Neural progenitor cell (in vitro differentiated cells): ENCODE results near the gene TMEM131L. TPM values are rescaled to one million over a fixed set of nuclear protein-coding genes. Genes with fewer than 3 reads are reported as not detected.

Experiments used
- DNase-seq: peaks from one replicate; pipeline ENCODE4 v3.0.0-alpha.2; 2016; ENCODE audit warnings: low spot score
- H2AFZ ChIP-seq: fragments of 200-600 bp; sonication (generic); replicated peaks from 2 replicates; pipeline ENCODE4 v1.6.1; 2016; ENCODE audit warnings: antibody characterized with exemption
- H3F3A ChIP-seq: fragments of 200-600 bp; sonication (generic); 2 replicates; pipeline ENCODE4 v1.6.1; 2016; ENCODE audit warnings: antibody characterized with exemption, low read depth
- H3K27ac ChIP-seq: fragments of 200-600 bp; sonication (generic); 2 replicates; pipeline ENCODE4 v1.5.1; 2016; ENCODE audit warnings: mild to moderate bottlenecking
- H3K27me3 ChIP-seq: fragments of 200-600 bp; sonication (generic); 2 replicates; pipeline ENCODE4 v1.6.1; 2016; ENCODE audit warnings: mild to moderate bottlenecking, moderate library complexity
- H3K36me3 ChIP-seq: fragments of 200-600 bp; sonication (generic); 2 replicates; pipeline ENCODE4 v1.5.1; 2016
- H3K4me1 ChIP-seq: fragments of 200-600 bp; sonication (generic); 2 replicates; pipeline ENCODE4 v1.6.1; 2016; ENCODE audit warnings: mixed run types
- H3K4me2 ChIP-seq: fragments of 200-600 bp; sonication (generic); 2 replicates; pipeline ENCODE4 v1.6.1; 2016
- H3K4me3 ChIP-seq: fragments of 200-600 bp; sonication (generic); 2 replicates; pipeline ENCODE4 v1.5.1; 2016
- H3K79me2 ChIP-seq: fragments of 200-600 bp; sonication (generic); 2 replicates; pipeline ENCODE4 v1.6.1; 2016; ENCODE audit warnings: low read depth
- H3K9ac ChIP-seq: fragments of 200-600 bp; sonication (generic); 2 replicates; pipeline ENCODE4 v1.6.1; 2016
- H3K9me3 ChIP-seq: fragments of 200-600 bp; sonication (generic); 2 replicates; pipeline ENCODE4 v1.5.1; 2016; ENCODE audit warnings: low read depth
- H4K20me1 ChIP-seq: fragments of 200-600 bp; sonication (generic); 2 replicates; pipeline ENCODE4 v1.6.1; 2016; ENCODE audit warnings: low read depth
- H3K27ac Mint-ChIP-seq: 3 replicates; pipeline ENCODE4 v1.8.0; 2021; ENCODE audit warnings: mixed read lengths
- H3K27me3 Mint-ChIP-seq: 2 replicates; pipeline ENCODE4 v1.8.0; 2022; ENCODE audit warnings: low read depth, mild to moderate bottlenecking, inconsistent platforms, moderate library complexity, mixed read lengths; ENCODE audit not compliant: insufficient read depth
- H3K36me3 Mint-ChIP-seq: 3 replicates; pipeline ENCODE4 v1.8.0; 2021; ENCODE audit warnings: mixed read lengths
- H3K4me1 Mint-ChIP-seq: 3 replicates; pipeline ENCODE4 v1.8.0; 2021; ENCODE audit warnings: mixed read lengths
- H3K4me3 Mint-ChIP-seq: 3 replicates; pipeline ENCODE4 v1.8.0; 2021; ENCODE audit warnings: mild to moderate bottlenecking, moderate library complexity, mixed read lengths
- H3K9me3 Mint-ChIP-seq: 3 replicates; pipeline ENCODE4 v1.8.0; 2020; ENCODE audit warnings: mixed read lengths
- EZH2 ChIP-seq: fragments of 200-600 bp; sonication (generic); IDR thresholded peaks from 2 replicates; pipeline ENCODE4 v1.6.1; 2017; ENCODE audit warnings: antibody characterized with exemption, mild to moderate bottlenecking, moderate library complexity
- EZH2phosphoT487 ChIP-seq: fragments of 200-600 bp; sonication (generic); IDR thresholded peaks from 2 replicates; pipeline ENCODE4 v1.6.1; 2017; ENCODE audit warnings: antibody characterized with exemption
- total RNA-seq: library from RNA; depleted of rRNA; stranded (reverse); fragments of >200 nt; gene quantifications from 2 replicates; pipeline ENCODE4 v1.2.3, GENCODE V29; 2015; ENCODE audit warnings: low replicate concordance
- TF ChIP-seq, protein P1 (sequence below): fragments of 200-600 bp; sonication (generic); IDR thresholded peaks from 2 replicates; pipeline ENCODE4 v1.5.1; 2017; ENCODE audit warnings: antibody characterized with exemption, mild to moderate bottlenecking

TMEM131L gene
- total RNA-seq, 1 donor from 2014 or later: 14.8 TPM

DNA sequence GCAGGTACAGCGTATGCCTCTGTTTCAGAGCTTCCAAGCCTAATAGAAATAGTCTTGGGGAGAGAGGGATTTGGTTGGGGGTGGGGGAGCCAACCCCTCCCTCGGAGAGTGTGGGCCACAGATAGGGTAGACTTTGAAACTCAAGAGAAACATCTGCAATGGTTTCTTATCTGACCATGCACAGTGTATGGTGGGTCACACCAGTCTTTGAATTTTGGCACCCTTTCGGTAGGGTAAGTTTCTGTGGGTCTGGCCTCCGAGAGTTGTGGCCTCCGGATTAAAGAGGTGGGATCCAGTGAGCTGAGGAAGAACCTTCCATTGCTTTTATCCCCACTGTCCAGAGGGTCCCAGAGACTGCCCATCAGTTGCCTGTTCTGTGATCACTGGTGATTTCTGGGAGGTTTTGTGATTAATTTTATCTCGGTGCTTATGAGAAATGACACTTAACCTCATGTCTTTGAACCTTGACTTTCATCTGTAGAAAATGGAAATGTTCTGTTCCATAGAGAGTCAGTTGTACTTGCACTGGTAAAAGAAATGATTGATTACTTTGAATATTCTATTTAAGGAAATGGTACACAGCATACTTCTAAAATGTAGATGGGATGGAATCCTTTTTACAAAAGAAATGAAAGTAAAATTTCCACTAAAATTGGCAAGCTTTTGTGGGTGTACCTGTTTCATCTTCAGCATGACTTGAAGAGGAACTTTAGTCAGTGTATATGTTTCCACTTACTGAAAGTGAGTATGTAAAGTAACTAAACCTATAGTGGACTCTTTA, 62.7 kb downstream of the TMEM131L start:
- Histone ChIP-seq H3F3A (peaks cover 5% of the 10 kb centered on the region), H3K9ac (no peak overlapping the region), H4K20me1 (no peaks in the 10 kb centered on the region), H3K4me3 (no peak overlapping the region), H2AFZ (no peak overlapping the region), H3K4me1 (peaks cover 18% of the 10 kb centered on the region), H3K79me2 (peaks cover 22% of the 10 kb centered on the region), H3K4me2 (no peak overlapping the region), H3K27me3 (no peaks in the 10 kb centered on the region), H3K9me3 (no peaks in the 10 kb centered on the region), H3K36me3 (no peaks in the 10 kb centered on the region), H3K27ac (no peak overlapping the region)
- Mint-ChIP-seq H3K4me3 (no peak overlapping the region), H3K27ac (no peak overlapping the region), H3K4me1 (peaks cover 17% of the 10 kb centered on the region), H3K9me3 (peaks cover 6% of the 10 kb centered on the region), H3K27me3 (no peaks in the 10 kb centered on the region), H3K36me3 (peaks cover 2% of the 10 kb centered on the region)
- no peak for DNase-seq
- TF ChIP-seq, protein P1, sequence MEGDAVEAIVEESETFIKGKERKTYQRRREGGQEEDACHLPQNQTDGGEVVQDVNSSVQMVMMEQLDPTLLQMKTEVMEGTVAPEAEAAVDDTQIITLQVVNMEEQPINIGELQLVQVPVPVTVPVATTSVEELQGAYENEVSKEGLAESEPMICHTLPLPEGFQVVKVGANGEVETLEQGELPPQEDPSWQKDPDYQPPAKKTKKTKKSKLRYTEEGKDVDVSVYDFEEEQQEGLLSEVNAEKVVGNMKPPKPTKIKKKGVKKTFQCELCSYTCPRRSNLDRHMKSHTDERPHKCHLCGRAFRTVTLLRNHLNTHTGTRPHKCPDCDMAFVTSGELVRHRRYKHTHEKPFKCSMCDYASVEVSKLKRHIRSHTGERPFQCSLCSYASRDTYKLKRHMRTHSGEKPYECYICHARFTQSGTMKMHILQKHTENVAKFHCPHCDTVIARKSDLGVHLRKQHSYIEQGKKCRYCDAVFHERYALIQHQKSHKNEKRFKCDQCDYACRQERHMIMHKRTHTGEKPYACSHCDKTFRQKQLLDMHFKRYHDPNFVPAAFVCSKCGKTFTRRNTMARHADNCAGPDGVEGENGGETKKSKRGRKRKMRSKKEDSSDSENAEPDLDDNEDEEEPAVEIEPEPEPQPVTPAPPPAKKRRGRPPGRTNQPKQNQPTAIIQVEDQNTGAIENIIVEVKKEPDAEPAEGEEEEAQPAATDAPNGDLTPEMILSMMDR: no peak
- TF ChIP-seq EZH2phosphoT487 (no peak), EZH2 (no peak)

DNA sequence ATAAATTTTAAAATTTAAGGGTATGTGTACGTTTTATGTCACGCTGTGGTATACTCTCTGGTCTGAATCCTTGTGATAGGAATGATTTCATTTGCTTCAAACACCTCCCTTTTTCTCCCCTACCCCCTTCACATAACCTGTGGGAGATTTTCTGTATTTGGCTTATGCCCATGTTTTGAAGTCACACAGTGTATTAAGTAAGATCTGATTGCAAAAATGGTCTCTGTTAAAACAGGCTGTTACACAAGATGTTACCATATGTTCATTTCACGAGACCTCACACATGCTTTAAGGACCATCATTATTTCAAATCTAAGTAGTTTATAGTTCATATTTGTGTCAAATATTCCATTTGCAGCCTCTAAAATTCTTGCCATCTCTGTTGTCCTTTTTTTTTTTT, 63.5 kb downstream of the TMEM131L start:
- Mint-ChIP-seq H3K27me3 (peaks cover under 1% of the 10 kb centered on the region), H3K36me3 (peaks cover 4% of the 10 kb centered on the region), H3K4me3 (no peak overlapping the region), H3K9me3 (peaks cover 6% of the 10 kb centered on the region), H3K4me1 (peaks cover 11% of the 10 kb centered on the region), H3K27ac (no peak overlapping the region)
- no peaks in the 10 kb centered on the region for H3K9me3 ChIP-seq
- H2AFZ ChIP-seq: no peak overlapping the region
- H3K9ac ChIP-seq: no peak overlapping the region
- no peak overlapping the region for H3K4me2 ChIP-seq
- peaks cover 18% of the 10 kb centered on the region for H3K79me2 ChIP-seq
- no peaks in the 10 kb centered on the region for H3F3A ChIP-seq
- no peaks in the 10 kb centered on the region for H4K20me1 ChIP-seq
- TF ChIP-seq EZH2: no peak
- TF ChIP-seq EZH2phosphoT487: no peak
- TF ChIP-seq, protein P1: no peak
- no peak overlapping the region for H3K27ac ChIP-seq
- H3K27me3 ChIP-seq: no peaks in the 10 kb centered on the region
- H3K4me3 ChIP-seq: no peak overlapping the region
- peaks cover 10% of the 10 kb centered on the region for H3K4me1 ChIP-seq
- no peaks in the 10 kb centered on the region for H3K36me3 ChIP-seq
- no peak for DNase-seq

DNA sequence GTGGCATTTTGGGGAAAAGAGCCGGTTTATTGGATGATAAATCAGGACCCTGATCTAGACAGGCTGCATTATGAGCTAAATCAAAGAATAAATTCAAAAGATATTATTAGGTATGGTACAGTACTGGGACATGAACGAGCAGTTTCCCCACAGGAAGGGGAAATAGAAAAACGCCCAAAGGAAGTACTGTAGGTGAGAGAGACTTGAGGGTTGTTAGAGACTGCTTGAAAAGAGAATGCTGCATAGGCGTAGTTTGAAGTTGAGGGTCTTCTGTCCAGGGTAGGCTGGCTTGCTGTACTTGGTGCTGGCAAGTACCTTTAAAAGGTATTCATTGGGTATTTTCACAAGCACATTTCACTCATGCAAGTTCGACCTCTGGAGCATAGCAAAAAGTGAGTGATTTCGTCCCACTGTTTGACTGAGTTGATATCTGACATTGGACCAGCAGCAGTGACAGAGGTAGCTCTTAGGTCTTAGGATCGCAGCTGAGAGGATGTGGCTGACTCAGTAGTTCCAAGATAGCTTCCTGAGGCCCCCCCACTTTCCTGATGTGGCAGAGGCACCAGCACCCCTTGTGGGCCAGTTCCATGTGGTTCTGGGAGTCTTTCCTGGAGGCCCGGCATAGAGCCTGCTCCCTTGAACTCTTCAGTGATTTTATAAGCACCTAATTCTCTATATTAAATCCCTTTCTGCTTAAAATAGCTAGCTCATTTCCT, 64.3 kb downstream of the TMEM131L start:
- H3K27ac ChIP-seq: no peak overlapping the region
- no peak for DNase-seq
- peaks cover 14% of the 10 kb centered on the region for H3K4me1 ChIP-seq
- H3K36me3 ChIP-seq: no peaks in the 10 kb centered on the region
- peaks cover 4% of the 10 kb centered on the region for H3K36me3 Mint-ChIP-seq
- no peaks in the 10 kb centered on the region for H3F3A ChIP-seq
- H3K27me3 Mint-ChIP-seq: peaks cover 3% of the 10 kb centered on the region
- H3K4me1 Mint-ChIP-seq: peaks cover 14% of the 10 kb centered on the region
- H3K9me3 ChIP-seq: no peaks in the 10 kb centered on the region
- H3K27ac Mint-ChIP-seq: no peak overlapping the region
- TF ChIP-seq EZH2phosphoT487 (no peak), EZH2 (no peak)
- TF ChIP-seq, protein P1: no peak
- H4K20me1 ChIP-seq: no peaks in the 10 kb centered on the region
- H3K79me2 ChIP-seq: peaks cover 10% of the 10 kb centered on the region
- peaks cover 6% of the 10 kb centered on the region for H3K9me3 Mint-ChIP-seq
- H3K4me3 Mint-ChIP-seq: no peak overlapping the region
- no peak overlapping the region for H3K9ac ChIP-seq
- H3K4me3 ChIP-seq: no peak overlapping the region
- no peaks in the 10 kb centered on the region for H3K27me3 ChIP-seq
- no peak overlapping the region for H3K4me2 ChIP-seq
- H2AFZ ChIP-seq: no peak overlapping the region
